SK-N-SH treated with all-trans-retinoic acid at 6 μM for 48 hours (cell line): ENCODE measurements around the gene DMAC2L.

Experiments used
- ATAC-seq: fragments of 200-7000 bp; cut with Tn5 transposase; 3 replicates; pipeline ENCODE4 v1.9.1; 2020; ENCODE audit warnings: mild to moderate bottlenecking, moderate library complexity
- ARNTL ChIP-seq: fragments of 450-650 bp; formaldehyde crosslinking; IDR thresholded peaks from 2 replicates; pipeline ENCODE4 v1.5.0; 2020; ENCODE audit warnings: low read depth, mild to moderate bottlenecking, moderate library complexity, borderline replicate concordance
- CSDC2 ChIP-seq: fragments of 250-450 bp; sonication (Bioruptor Pico); IDR thresholded peaks from 2 replicates; pipeline ENCODE4 v1.5.0; 2020; ENCODE audit warnings: mild to moderate bottlenecking, moderate library complexity
- ESRRG ChIP-seq: fragments of 250-450 bp; sonication (Bioruptor Pico); IDR thresholded peaks from 2 replicates; pipeline ENCODE4 v1.6.1; 2021; ENCODE audit warnings: mild to moderate bottlenecking
- GLIS3 ChIP-seq: fragments of 250-450 bp; sonication (Bioruptor Pico); IDR thresholded peaks from 2 replicates; pipeline ENCODE4 v1.5.0; 2020; ENCODE audit warnings: mild to moderate bottlenecking, moderate library complexity
- ISL1 ChIP-seq: fragments of 250-450 bp; sonication (Bioruptor Pico); IDR thresholded peaks from 2 replicates; pipeline ENCODE4 v2.1.2; 2022; ENCODE audit warnings: mild to moderate bottlenecking, moderate library complexity
- OSR1 ChIP-seq: fragments of 250-450 bp; sonication (Bioruptor Pico); IDR thresholded peaks from 2 replicates; pipeline ENCODE4 v1.8.0; 2022; ENCODE audit warnings: moderate library complexity, mild to moderate bottlenecking, inconsistent platforms
- PPARA ChIP-seq: fragments of 250-450 bp; sonication (Bioruptor Pico); IDR thresholded peaks from 2 replicates; pipeline ENCODE4 v1.5.0; 2020; ENCODE audit warnings: mild to moderate bottlenecking, borderline replicate concordance
- RARB ChIP-seq: fragments of 250-450 bp; sonication (Bioruptor Pico); IDR thresholded peaks from 2 replicates; pipeline ENCODE4 v1.8.0; 2021; ENCODE audit warnings: mild to moderate bottlenecking, moderate library complexity
- SNAI2 ChIP-seq: fragments of 250-450 bp; sonication (Bioruptor Pico); IDR thresholded peaks from 2 replicates; pipeline ENCODE4 v1.5.0; 2020; ENCODE audit warnings: mild to moderate bottlenecking, moderate library complexity
- TCF4 ChIP-seq: fragments of 250-450 bp; sonication (Bioruptor Pico); IDR thresholded peaks from 2 replicates; pipeline ENCODE4 v1.8.0; 2021; ENCODE audit warnings: mild to moderate bottlenecking, moderate library complexity, borderline replicate concordance
- ZFP3 ChIP-seq: fragments of 250-450 bp; sonication (Bioruptor Pico); IDR thresholded peaks from 2 replicates; pipeline ENCODE4 v1.5.0; 2020; ENCODE audit warnings: mild to moderate bottlenecking, moderate library complexity
- ZNF565 ChIP-seq: fragments of 450-650 bp; formaldehyde crosslinking; conservative IDR thresholded peaks from 2 replicates; pipeline ENCODE4 v1.5.0; 2020; ENCODE audit warnings: low read depth, mild to moderate bottlenecking, moderate library complexity
- ZNF70 ChIP-seq: fragments of 450-650 bp; formaldehyde crosslinking; IDR thresholded peaks from 2 replicates; pipeline ENCODE4 v1.5.0; 2020; ENCODE audit warnings: mild to moderate bottlenecking, moderate library complexity
- ZNF8 ChIP-seq: fragments of 450-650 bp; formaldehyde crosslinking; IDR thresholded peaks from 2 replicates; pipeline ENCODE4 v1.5.0; 2020; ENCODE audit warnings: mild to moderate bottlenecking, moderate library complexity
- TF ChIP-seq, protein P1 (sequence below): fragments of 250-450 bp; sonication (Bioruptor Pico); IDR thresholded peaks from 2 replicates; pipeline ENCODE4 v1.5.0; 2020; ENCODE audit warnings: mild to moderate bottlenecking, moderate library complexity
- TF ChIP-seq, protein P2 (sequence below): fragments of 250-450 bp; sonication (Bioruptor Pico); IDR thresholded peaks from 2 replicates; pipeline ENCODE4 v1.5.1; 2020; ENCODE audit warnings: low read depth, mild to moderate bottlenecking, moderate library complexity
- TF ChIP-seq, protein P3 (sequence below): fragments of 250-450 bp; sonication (Bioruptor Pico); IDR thresholded peaks from 2 replicates; pipeline ENCODE4 v1.8.0; 2021; ENCODE audit warnings: low read depth, mild to moderate bottlenecking, moderate library complexity, borderline replicate concordance
- TF ChIP-seq, protein P4 (sequence below): fragments of 250-450 bp; sonication (Bioruptor Pico); IDR thresholded peaks from 2 replicates; pipeline ENCODE4 v1.8.0; 2020; ENCODE audit warnings: mild to moderate bottlenecking, moderate library complexity, borderline replicate concordance
- TF ChIP-seq, protein P5 (sequence below): fragments of 250-450 bp; sonication (Bioruptor Pico); IDR thresholded peaks from 2 replicates; pipeline ENCODE4 v1.5.1; 2021; ENCODE audit warnings: mild to moderate bottlenecking, moderate library complexity

DMAC2L gene

DNA sequence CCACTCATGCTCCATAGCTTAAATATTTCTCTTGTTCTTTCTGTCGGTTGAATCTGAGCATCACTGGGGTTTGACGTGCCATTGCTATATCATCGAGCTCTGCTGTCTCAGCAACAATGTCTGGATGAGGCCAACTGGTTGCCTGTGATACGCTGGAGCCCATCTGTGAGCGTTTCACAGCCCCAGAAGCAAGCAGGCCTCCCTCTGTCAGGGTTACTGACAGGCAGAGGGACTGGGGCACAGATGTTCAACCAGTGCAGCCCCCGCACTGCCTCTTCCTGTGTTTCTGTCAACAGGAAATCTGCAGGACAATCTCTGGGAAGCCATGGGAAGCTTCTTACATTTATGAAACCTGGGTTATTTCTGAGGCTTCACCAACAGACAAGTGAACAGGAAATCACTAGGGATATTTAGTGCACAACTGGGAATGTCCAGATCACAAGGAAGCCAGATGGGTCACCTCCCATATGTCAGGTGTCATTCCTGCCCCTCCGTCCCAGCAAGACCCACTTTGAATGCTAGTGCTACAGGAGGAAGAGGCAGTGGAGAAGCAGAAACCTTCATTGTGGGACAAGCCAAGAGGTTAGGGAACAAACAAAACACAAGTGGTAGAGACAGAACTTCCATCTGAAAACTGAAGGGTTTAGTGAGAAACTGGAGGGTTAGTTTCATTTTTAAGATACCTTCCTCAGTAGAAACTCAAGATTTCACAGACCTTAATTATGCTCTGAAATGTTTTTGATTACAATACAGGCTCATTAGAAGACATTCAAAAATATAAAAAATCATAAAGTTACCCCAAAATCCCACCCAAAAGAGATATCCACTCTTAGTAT, 24.1 kb downstream of the DMAC2L start:
- peak; percentile 80 for ATAC-seq
- TF ChIP-seq, protein P1, sequence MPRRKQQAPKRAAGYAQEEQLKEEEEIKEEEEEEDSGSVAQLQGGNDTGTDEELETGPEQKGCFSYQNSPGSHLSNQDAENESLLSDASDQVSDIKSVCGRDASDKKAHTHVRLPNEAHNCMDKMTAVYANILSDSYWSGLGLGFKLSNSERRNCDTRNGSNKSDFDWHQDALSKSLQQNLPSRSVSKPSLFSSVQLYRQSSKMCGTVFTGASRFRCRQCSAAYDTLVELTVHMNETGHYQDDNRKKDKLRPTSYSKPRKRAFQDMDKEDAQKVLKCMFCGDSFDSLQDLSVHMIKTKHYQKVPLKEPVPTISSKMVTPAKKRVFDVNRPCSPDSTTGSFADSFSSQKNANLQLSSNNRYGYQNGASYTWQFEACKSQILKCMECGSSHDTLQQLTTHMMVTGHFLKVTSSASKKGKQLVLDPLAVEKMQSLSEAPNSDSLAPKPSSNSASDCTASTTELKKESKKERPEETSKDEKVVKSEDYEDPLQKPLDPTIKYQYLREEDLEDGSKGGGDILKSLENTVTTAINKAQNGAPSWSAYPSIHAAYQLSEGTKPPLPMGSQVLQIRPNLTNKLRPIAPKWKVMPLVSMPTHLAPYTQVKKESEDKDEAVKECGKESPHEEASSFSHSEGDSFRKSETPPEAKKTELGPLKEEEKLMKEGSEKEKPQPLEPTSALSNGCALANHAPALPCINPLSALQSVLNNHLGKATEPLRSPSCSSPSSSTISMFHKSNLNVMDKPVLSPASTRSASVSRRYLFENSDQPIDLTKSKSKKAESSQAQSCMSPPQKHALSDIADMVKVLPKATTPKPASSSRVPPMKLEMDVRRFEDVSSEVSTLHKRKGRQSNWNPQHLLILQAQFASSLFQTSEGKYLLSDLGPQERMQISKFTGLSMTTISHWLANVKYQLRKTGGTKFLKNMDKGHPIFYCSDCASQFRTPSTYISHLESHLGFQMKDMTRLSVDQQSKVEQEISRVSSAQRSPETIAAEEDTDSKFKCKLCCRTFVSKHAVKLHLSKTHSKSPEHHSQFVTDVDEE (CRISPR knock-in tag) = no peak; the same call in 1 of the 2 replicates
- TF ChIP-seq PPARA (CRISPR knock-in tag) = no peak
- TF ChIP-seq TCF4 (CRISPR knock-in tag) = peak; percentile 88
- TF ChIP-seq, protein P2, sequence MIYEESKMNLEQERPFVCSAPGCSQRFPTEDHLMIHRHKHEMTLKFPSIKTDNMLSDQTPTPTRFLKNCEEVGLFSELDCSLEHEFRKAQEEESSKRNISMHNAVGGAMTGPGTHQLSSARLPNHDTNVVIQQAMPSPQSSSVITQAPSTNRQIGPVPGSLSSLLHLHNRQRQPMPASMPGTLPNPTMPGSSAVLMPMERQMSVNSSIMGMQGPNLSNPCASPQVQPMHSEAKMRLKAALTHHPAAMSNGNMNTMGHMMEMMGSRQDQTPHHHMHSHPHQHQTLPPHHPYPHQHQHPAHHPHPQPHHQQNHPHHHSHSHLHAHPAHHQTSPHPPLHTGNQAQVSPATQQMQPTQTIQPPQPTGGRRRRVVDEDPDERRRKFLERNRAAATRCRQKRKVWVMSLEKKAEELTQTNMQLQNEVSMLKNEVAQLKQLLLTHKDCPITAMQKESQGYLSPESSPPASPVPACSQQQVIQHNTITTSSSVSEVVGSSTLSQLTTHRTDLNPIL (CRISPR knock-in tag) = no peak
- no peak for TF ChIP-seq ZNF565 (CRISPR knock-in tag)
- TF ChIP-seq GLIS3 (CRISPR knock-in tag) = no peak

DNA sequence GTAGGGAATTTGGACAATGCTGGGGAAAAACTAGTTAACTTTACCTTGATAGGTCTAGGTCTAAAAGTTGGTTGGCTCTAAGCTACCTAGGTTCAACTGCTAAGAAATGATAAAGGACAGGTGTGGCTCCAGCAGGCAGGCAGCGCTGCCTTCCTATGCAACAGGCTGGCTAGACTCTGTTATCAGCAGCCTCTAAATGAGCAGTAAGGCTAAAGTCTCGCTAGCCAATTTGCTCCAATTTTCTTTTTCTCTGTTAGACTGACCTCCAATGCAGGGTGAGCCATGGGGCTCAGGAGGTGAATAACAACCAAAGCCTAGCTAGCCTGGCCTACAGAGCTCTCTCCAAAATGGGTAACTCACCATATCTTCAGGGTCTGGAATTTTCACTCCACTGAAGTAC, 26.5 kb downstream of the DMAC2L start:
- no peak for TF ChIP-seq RARB (CRISPR knock-in tag)
- no peak for TF ChIP-seq ZNF8 (CRISPR knock-in tag)
- TF ChIP-seq, protein P2 (CRISPR knock-in tag) = no peak
- no peak for TF ChIP-seq ARNTL (CRISPR knock-in tag)
- TF ChIP-seq TCF4 (CRISPR knock-in tag) = no peak
- no peak for TF ChIP-seq ZFP3 (CRISPR knock-in tag)
- no peak for TF ChIP-seq ESRRG (CRISPR knock-in tag)
- TF ChIP-seq PPARA (CRISPR knock-in tag) = no peak
- no peak for TF ChIP-seq CSDC2
- TF ChIP-seq, protein P3, sequence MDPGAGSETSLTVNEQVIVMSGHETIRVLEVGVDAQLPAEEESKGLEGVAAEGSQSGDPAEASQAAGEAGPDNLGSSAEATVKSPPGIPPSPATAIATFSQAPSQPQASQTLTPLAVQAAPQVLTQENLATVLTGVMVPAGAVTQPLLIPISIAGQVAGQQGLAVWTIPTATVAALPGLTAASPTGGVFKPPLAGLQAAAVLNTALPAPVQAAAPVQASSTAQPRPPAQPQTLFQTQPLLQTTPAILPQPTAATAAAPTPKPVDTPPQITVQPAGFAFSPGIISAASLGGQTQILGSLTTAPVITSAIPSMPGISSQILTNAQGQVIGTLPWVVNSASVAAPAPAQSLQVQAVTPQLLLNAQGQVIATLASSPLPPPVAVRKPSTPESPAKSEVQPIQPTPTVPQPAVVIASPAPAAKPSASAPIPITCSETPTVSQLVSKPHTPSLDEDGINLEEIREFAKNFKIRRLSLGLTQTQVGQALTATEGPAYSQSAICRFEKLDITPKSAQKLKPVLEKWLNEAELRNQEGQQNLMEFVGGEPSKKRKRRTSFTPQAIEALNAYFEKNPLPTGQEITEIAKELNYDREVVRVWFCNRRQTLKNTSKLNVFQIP (CRISPR knock-in tag) = no peak
- no peak for TF ChIP-seq OSR1 (CRISPR knock-in tag)
- TF ChIP-seq, protein P4, sequence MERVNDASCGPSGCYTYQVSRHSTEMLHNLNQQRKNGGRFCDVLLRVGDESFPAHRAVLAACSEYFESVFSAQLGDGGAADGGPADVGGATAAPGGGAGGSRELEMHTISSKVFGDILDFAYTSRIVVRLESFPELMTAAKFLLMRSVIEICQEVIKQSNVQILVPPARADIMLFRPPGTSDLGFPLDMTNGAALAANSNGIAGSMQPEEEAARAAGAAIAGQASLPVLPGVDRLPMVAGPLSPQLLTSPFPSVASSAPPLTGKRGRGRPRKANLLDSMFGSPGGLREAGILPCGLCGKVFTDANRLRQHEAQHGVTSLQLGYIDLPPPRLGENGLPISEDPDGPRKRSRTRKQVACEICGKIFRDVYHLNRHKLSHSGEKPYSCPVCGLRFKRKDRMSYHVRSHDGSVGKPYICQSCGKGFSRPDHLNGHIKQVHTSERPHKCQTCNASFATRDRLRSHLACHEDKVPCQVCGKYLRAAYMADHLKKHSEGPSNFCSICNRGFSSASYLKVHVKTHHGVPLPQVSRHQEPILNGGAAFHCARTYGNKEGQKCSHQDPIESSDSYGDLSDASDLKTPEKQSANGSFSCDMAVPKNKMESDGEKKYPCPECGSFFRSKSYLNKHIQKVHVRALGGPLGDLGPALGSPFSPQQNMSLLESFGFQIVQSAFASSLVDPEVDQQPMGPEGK (CRISPR knock-in tag) = no peak
- no peak for TF ChIP-seq SNAI2
- ATAC-seq = no peak

DNA sequence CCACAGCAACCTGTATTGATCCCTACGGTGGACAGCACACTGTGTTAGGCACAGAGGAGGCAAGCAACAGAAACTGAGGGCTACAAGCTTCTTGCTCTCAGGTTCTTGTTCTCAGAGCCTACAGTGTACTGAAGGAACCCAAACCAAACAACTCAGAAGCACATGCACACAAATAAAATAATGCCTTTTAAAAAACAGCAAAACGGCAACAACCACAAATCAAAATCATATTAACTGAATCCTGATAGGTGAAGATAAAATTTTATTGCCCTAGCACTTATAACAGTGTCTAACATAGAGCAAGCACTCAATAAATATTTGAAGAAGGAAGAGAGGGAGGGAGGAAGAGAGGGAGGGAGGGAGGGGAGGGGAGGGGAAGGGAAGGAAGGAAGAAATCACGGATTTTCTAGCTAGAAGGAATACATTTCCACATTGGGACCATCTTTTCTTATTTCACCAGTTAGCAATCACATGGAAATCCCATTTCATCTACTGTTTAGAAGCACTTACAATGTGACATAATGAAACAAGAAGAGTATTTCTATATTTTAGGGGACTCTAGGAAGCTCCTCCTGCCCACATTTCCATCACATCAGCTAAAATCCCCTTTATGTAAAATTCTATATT, 27.2 kb downstream of the DMAC2L start:
- TF ChIP-seq GLIS3 (CRISPR knock-in tag) = no peak
- no peak for TF ChIP-seq ESRRG (CRISPR knock-in tag)
- TF ChIP-seq ARNTL (CRISPR knock-in tag) = no peak
- no peak for TF ChIP-seq ISL1 (CRISPR knock-in tag)
- TF ChIP-seq TCF4 (CRISPR knock-in tag) = no peak
- no peak for TF ChIP-seq OSR1 (CRISPR knock-in tag)
- no peak for TF ChIP-seq ZNF8 (CRISPR knock-in tag)
- TF ChIP-seq, protein P5, sequence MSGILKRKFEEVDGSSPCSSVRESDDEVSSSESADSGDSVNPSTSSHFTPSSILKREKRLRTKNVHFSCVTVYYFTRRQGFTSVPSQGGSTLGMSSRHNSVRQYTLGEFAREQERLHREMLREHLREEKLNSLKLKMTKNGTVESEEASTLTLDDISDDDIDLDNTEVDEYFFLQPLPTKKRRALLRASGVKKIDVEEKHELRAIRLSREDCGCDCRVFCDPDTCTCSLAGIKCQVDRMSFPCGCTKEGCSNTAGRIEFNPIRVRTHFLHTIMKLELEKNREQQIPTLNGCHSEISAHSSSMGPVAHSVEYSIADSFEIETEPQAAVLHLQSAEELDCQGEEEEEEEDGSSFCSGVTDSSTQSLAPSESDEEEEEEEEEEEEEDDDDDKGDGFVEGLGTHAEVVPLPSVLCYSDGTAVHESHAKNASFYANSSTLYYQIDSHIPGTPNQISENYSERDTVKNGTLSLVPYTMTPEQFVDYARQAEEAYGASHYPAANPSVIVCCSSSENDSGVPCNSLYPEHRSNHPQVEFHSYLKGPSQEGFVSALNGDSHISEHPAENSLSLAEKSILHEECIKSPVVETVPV (CRISPR knock-in tag) = no peak
- TF ChIP-seq CSDC2 = no peak
- TF ChIP-seq SNAI2 = no peak
- no peak for TF ChIP-seq ZNF70 (CRISPR knock-in tag)
- TF ChIP-seq, all 23 proteins: peak for 0

More for the DNA sequence above, 27.2 kb downstream of the DMAC2L start:
- no peak for ATAC-seq
